HCT116 (cell line): ENCODE data around the gene ZCCHC17. TPM values are rescaled to one million over a fixed set of nuclear protein-coding genes. Genes with fewer than 3 reads are reported as not detected.

Experiments used
- ATAC-seq: fragments of 200-7000 bp; cut with Tn5 transposase; 2 replicates; pipeline ENCODE4 v1.9.1; 2020; ENCODE audit warnings: mild to moderate bottlenecking, moderate library complexity
- BruUV-seq: library from RNA; stranded (reverse); fragments of 400-500 nt; replicated peaks from 2 replicates; lab custom pipeline; 2021; lab: Mats Ljungman, UMichigan
- CTCF ChIA-PET: fragments of 300-600 bp; sonication (Branson Sonifier 250); formaldehyde crosslinking; loops from one replicate; lab custom pipeline; 2021; ENCODE audit warnings: antibody characterized with exemption; lab: Charles Lee
- POLR2A ChIA-PET: fragments of 300-600, 350-600 bp; sonication (Branson Sonifier 250); formaldehyde crosslinking; loops from one replicate; lab custom pipeline; 2021; ENCODE audit warnings: antibody characterized with exemption; lab: Charles Lee
- RAD21 ChIA-PET, 2 experiments: fragments of 300-600 bp; sonication (Branson Sonifier 250); formaldehyde crosslinking; loops; one replicate each; lab custom pipeline; 2023; ENCODE audit warnings: low total read pairs in 2 of 2; ENCODE audit not compliant: uncharacterized antibody in 2 of 2, unreplicated experiment in 2 of 2, low non-redundant PET in 1 of 2; lab: Charles Lee
- DNase-seq: peaks from one replicate; pipeline ENCODE4 v3.0.0-alpha.2; 2010; ENCODE audit warnings: low read depth, low spot score
- H2AFZ ChIP-seq: fragments of 200-600 bp; shearing (Covaris generic), sonication (generic); 2 replicates; pipeline ENCODE4 v1.6.1; 2017; ENCODE audit warnings: low read depth, mixed run types, mixed read lengths, antibody characterized with exemption, low read length; ENCODE audit not compliant: poor library complexity, severe bottlenecking
- H3K27ac ChIP-seq: 2 replicates; pipeline ENCODE4 v1.5.1; 2012; ENCODE audit warnings: low read depth, low read length
- H3K27me3 ChIP-seq: fragments of 200-600 bp; sonication (generic); 2 replicates; pipeline ENCODE4 v1.6.1; 2016; ENCODE audit warnings: mixed run types, low read length, mixed read lengths; ENCODE audit not compliant: insufficient read depth
- H3K36me3 ChIP-seq, 2 experiments: fragments of 200-500 bp in 1 of 2; fragments of 200-600 bp in 1 of 2; sonication (Bioruptor generic) in 1 of 2; sonication (generic) in 1 of 2; 2 replicates each; pipeline versions ENCODE4 v1.5.1 to v1.6.1; 2014 to 2016; ENCODE audit warnings: low read length in 2 of 2, inconsistent platforms in 1 of 2, mixed read lengths in 1 of 2, mixed run types in 1 of 2; ENCODE audit not compliant: insufficient read depth in 2 of 2, control insufficient read depth in 1 of 2
- H3K4me1 ChIP-seq, 2 experiments: fragments of 200-600 bp in 1 of 2; sonication (generic) in 1 of 2; 2 replicates each; pipeline versions ENCODE4 v1.5.1 to v1.6.1; 2012 to 2017; ENCODE audit warnings: low read length in 2 of 2, inconsistent platforms in 1 of 2, mild to moderate bottlenecking in 1 of 2, mixed read lengths in 1 of 2, mixed run types in 1 of 2, moderate library complexity in 1 of 2; ENCODE audit not compliant: insufficient read depth in 2 of 2, control insufficient read depth in 1 of 2
- H3K4me2 ChIP-seq: fragments of 200-600 bp; sonication (generic); 2 replicates; pipeline ENCODE4 v1.6.1; 2017; ENCODE audit warnings: mixed run types, low read length, mixed read lengths
- H3K4me3 ChIP-seq, 2 experiments: fragments of 200-600 bp in 1 of 2; sonication (generic) in 1 of 2; replicated peaks in 1 of 2; 2 replicates each; pipeline ENCODE4 v1.5.1; 2011 to 2016; ENCODE audit warnings: low read length in 2 of 2, control low read depth in 1 of 2, low read depth in 1 of 2, mild to moderate bottlenecking in 1 of 2, mixed read lengths in 1 of 2, mixed run types in 1 of 2
- H3K79me2 ChIP-seq: fragments of 200-600 bp; sonication (generic); 2 replicates; pipeline ENCODE4 v1.6.1; 2017; ENCODE audit warnings: mild to moderate bottlenecking, mixed run types, low read length, moderate library complexity, mixed read lengths; ENCODE audit not compliant: insufficient read depth
- H3K9ac ChIP-seq: fragments of 200-600 bp; sonication (generic); 2 replicates; pipeline ENCODE4 v1.6.1; 2016; ENCODE audit warnings: low read length, mixed read lengths
- H3K9me2 ChIP-seq: fragments of 200-600 bp; sonication (generic), shearing (Covaris generic); 2 replicates; pipeline ENCODE4 v1.6.1; 2017; ENCODE audit warnings: mixed run types, mild to moderate bottlenecking, moderate library complexity; ENCODE audit not compliant: insufficient read depth
- H3K9me3 ChIP-seq, 2 experiments: fragments of 200-500 bp in 1 of 2; fragments of 200-600 bp in 1 of 2; sonication (Bioruptor generic) in 1 of 2; sonication (generic) in 1 of 2; 2 replicates each; pipeline ENCODE4 v1.6.1; 2014 to 2017; ENCODE audit warnings: low read length in 2 of 2, mixed read lengths in 2 of 2, inconsistent platforms in 1 of 2, low read depth in 1 of 2, mild to moderate bottlenecking in 1 of 2, mixed run types in 1 of 2, moderate library complexity in 1 of 2; ENCODE audit not compliant: control insufficient read depth in 1 of 2, insufficient read depth in 1 of 2
- H4K20me1 ChIP-seq: fragments of 200-600 bp; sonication (generic), shearing (Covaris generic); 2 replicates; pipeline ENCODE4 v1.6.1; 2017; ENCODE audit warnings: mixed run types, mild to moderate bottlenecking, moderate library complexity; ENCODE audit not compliant: insufficient read depth
- CEBPB ChIP-seq: IDR thresholded peaks from 2 replicates; pipeline ENCODE4 v1.6.1; 2012; ENCODE audit warnings: low read depth
- EGR1 ChIP-seq: IDR thresholded peaks from 2 replicates; pipeline ENCODE4 v1.6.1; 2012; ENCODE audit warnings: low read depth
- ELF1 ChIP-seq: IDR thresholded peaks from 2 replicates; pipeline ENCODE4 v1.6.1; 2012; ENCODE audit warnings: low read depth, borderline replicate concordance
- FOSL1 ChIP-seq: IDR thresholded peaks from 2 replicates; pipeline ENCODE4 v1.6.1; 2012; ENCODE audit warnings: low read depth
- POLR2A ChIP-seq: IDR thresholded peaks from 2 replicates; pipeline ENCODE4 v1.7.0; 2011; ENCODE audit warnings: borderline replicate concordance; ENCODE audit not compliant: insufficient read depth, insufficient read length; ENCODE audit errors: extremely low read depth
- POLR2AphosphoS5 ChIP-seq: IDR thresholded peaks from 2 replicates; pipeline ENCODE4 v1.6.1; 2011; ENCODE audit warnings: mild to moderate bottlenecking, low read depth, low read length, moderate library complexity
- SIN3A ChIP-seq: IDR thresholded peaks from 2 replicates; pipeline ENCODE4 v1.6.1; 2012; ENCODE audit warnings: low read depth
- SRF ChIP-seq: IDR thresholded peaks from 2 replicates; pipeline ENCODE4 v1.6.1; 2012; ENCODE audit warnings: low read depth
- TCF7L2 ChIP-seq: IDR thresholded peaks from 2 replicates; pipeline ENCODE4 v1.7.0; 2011; ENCODE audit warnings: borderline replicate concordance, inconsistent platforms; ENCODE audit not compliant: insufficient read depth, insufficient read length; ENCODE audit errors: extremely low read depth
- ZFX ChIP-seq: fragments of 450-650 bp; IDR thresholded peaks from 2 replicates; pipeline ENCODE4 v1.6.1; 2017
- ZNF274 ChIP-seq: fragments of 200-500 bp; sonication (Bioruptor generic); IDR thresholded peaks from 2 replicates; pipeline ENCODE4 v1.6.1; 2014; ENCODE audit warnings: mild to moderate bottlenecking, low read depth, low read length, inconsistent platforms
- intact Hi-C: fragments of 100-400 bp; cut with micrococcal nuclease; formaldehyde crosslinking; loops from 2 replicates; pipeline ENCODE4 v1.10.0; 2022
- total RNA-seq: library from RNA; stranded (reverse); gene quantifications from one replicate; pipeline ENCODE4 v1.2.1, GENCODE V29; 2021; ENCODE audit not compliant: unreplicated experiment
- TF ChIP-seq, protein P1 (sequence below): IDR thresholded peaks from 2 replicates; pipeline ENCODE4 v1.6.1; 2011; ENCODE audit warnings: mild to moderate bottlenecking, low read length, moderate library complexity; ENCODE audit not compliant: insufficient replicate concordance; ENCODE audit errors: extremely low read depth
- TF ChIP-seq, protein P2 (sequence below): IDR thresholded peaks from 2 replicates; pipeline ENCODE4 v1.6.1; 2012; ENCODE audit warnings: low read depth
- TF ChIP-seq, protein P3 (sequence below): IDR thresholded peaks from 2 replicates; pipeline ENCODE4 v1.6.1; 2012
- TF ChIP-seq, protein P4 (sequence below): IDR thresholded peaks from 2 replicates; pipeline ENCODE4 v1.6.1; 2012

The ZCCHC17 gene
- total RNA-seq, 1 experiment from 2014 or later = 27.8 TPM

DNA sequence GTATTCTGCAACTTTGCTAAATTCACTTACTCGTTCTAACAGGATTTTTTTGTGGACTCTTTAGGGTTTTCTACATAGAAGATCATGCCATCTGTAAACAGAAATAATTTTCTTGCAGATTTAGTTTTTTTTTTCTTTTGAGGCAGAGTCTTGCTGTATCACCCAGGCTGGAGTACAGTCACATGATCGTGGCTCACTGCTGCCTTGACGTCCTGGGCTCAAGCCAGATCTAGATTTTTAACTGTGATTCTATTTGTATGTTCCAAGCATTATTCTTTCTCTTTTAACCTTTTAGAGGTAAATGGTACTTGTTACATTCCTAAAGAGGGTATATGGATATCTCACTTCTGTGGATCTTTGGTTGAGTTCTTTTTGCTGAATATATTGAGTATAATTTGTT, 57.5 kb downstream of the ZCCHC17 start:
- no peaks in the 10 kb centered on the region for H3K9me2 ChIP-seq
- H3K79me2 ChIP-seq = no peaks in the 10 kb centered on the region
- ChIA-PET POLR2A (no interaction called here), RAD21 (no interaction called here), CTCF (interaction anchor here (1.0 kb wide), 1 partner anchor 169 kb away, joined by 3 read pairs; no protein-coding TSS in a partner anchor)
- H3K36me3 ChIP-seq = peaks cover 0 to 6% of the 10 kb centered on the region in 2 experiments; a peak in 1 of 4 replicates
- no peaks in the 10 kb centered on the region for H3K9me3 ChIP-seq
- no peaks in the 10 kb centered on the region for H3K4me1 ChIP-seq
- H3K9ac ChIP-seq = no peak overlapping the region
- no peak overlapping the region for H3K27ac ChIP-seq
- intact Hi-C loops = no loop called here
- TF ChIP-seq, protein P1, sequence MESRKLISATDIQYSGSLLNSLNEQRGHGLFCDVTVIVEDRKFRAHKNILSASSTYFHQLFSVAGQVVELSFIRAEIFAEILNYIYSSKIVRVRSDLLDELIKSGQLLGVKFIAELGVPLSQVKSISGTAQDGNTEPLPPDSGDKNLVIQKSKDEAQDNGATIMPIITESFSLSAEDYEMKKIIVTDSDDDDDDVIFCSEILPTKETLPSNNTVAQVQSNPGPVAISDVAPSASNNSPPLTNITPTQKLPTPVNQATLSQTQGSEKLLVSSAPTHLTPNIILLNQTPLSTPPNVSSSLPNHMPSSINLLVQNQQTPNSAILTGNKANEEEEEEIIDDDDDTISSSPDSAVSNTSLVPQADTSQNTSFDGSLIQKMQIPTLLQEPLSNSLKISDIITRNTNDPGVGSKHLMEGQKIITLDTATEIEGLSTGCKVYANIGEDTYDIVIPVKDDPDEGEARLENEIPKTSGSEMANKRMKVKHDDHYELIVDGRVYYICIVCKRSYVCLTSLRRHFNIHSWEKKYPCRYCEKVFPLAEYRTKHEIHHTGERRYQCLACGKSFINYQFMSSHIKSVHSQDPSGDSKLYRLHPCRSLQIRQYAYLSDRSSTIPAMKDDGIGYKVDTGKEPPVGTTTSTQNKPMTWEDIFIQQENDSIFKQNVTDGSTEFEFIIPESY = no peak
- TF ChIP-seq POLR2AphosphoS5 (no peak), TCF7L2 (no peak), ZFX (no peak), CEBPB (no peak), SRF (no peak), POLR2A (no peak), ZNF274 (no peak)
- no peaks in the 10 kb centered on the region for H4K20me1 ChIP-seq
- no peak overlapping the region for H2AFZ ChIP-seq
- H3K4me3 ChIP-seq = no peak overlapping the region
- DNase-seq (no peak), ATAC-seq (no peak)
- H3K4me2 ChIP-seq = no peak overlapping the region
- no peaks in the 10 kb centered on the region for H3K27me3 ChIP-seq
- no TSS peak for BruUV-seq

DNA sequence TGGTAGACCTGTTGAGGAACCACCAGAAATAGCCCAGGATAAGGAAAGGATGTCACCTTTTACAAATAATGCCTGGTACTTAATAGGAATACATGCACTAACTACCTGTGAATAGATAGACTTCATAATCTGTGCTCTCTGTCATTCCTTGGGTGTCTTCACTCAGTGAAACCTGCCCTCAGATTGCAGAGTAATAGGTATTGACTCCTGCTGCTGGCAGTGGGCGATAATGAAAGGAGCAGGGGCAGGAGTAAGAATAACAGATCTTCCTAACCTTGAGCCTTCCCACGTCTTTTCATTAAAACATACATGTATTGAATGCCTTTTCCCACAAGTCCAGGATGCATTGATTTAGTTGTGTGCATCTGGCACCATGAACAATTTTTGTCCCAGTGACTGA, 59.6 kb downstream of the ZCCHC17 start:
- H3K4me2 ChIP-seq = no peak overlapping the region
- no peaks in the 10 kb centered on the region for H4K20me1 ChIP-seq
- ATAC-seq = no peak
- no peak overlapping the region for H3K4me3 ChIP-seq
- no peaks in the 10 kb centered on the region for H3K27me3 ChIP-seq
- H3K36me3 ChIP-seq = no peaks in the 10 kb centered on the region
- H3K27ac ChIP-seq = no peak overlapping the region
- no peak overlapping the region for H2AFZ ChIP-seq
- H3K79me2 ChIP-seq = no peaks in the 10 kb centered on the region
- H3K4me1 ChIP-seq = no peaks in the 10 kb centered on the region
- ChIA-PET RAD21 (no interaction called here), CTCF (no interaction called here), POLR2A (no interaction called here)
- H3K9ac ChIP-seq = no peak overlapping the region
- no TSS peak for BruUV-seq
- intact Hi-C loops = no loop called here
- H3K9me2 ChIP-seq = no peaks in the 10 kb centered on the region
- no peak for DNase-seq
- H3K9me3 ChIP-seq = no peaks in the 10 kb centered on the region
- TF ChIP-seq, protein P2, sequence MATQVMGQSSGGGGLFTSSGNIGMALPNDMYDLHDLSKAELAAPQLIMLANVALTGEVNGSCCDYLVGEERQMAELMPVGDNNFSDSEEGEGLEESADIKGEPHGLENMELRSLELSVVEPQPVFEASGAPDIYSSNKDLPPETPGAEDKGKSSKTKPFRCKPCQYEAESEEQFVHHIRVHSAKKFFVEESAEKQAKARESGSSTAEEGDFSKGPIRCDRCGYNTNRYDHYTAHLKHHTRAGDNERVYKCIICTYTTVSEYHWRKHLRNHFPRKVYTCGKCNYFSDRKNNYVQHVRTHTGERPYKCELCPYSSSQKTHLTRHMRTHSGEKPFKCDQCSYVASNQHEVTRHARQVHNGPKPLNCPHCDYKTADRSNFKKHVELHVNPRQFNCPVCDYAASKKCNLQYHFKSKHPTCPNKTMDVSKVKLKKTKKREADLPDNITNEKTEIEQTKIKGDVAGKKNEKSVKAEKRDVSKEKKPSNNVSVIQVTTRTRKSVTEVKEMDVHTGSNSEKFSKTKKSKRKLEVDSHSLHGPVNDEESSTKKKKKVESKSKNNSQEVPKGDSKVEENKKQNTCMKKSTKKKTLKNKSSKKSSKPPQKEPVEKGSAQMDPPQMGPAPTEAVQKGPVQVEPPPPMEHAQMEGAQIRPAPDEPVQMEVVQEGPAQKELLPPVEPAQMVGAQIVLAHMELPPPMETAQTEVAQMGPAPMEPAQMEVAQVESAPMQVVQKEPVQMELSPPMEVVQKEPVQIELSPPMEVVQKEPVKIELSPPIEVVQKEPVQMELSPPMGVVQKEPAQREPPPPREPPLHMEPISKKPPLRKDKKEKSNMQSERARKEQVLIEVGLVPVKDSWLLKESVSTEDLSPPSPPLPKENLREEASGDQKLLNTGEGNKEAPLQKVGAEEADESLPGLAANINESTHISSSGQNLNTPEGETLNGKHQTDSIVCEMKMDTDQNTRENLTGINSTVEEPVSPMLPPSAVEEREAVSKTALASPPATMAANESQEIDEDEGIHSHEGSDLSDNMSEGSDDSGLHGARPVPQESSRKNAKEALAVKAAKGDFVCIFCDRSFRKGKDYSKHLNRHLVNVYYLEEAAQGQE = no peak
- no peak for TF ChIP-seq ZNF274
- TF ChIP-seq EGR1 = no peak
- TF ChIP-seq, protein P3, sequence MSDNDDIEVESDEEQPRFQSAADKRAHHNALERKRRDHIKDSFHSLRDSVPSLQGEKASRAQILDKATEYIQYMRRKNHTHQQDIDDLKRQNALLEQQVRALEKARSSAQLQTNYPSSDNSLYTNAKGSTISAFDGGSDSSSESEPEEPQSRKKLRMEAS = no peak
- no peak for TF ChIP-seq SRF
- no peak for TF ChIP-seq SIN3A
- no peak for TF ChIP-seq CEBPB
- no peak for TF ChIP-seq ELF1
- TF ChIP-seq POLR2A = no peak
- TF ChIP-seq, protein P4, sequence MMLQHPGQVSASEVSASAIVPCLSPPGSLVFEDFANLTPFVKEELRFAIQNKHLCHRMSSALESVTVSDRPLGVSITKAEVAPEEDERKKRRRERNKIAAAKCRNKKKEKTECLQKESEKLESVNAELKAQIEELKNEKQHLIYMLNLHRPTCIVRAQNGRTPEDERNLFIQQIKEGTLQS = no peak
- no peak for TF ChIP-seq FOSL1
- no peak for TF ChIP-seq TCF7L2
